Measurements from ENCODE around the gene MACROD2. TPM values are rescaled to one million over a fixed set of nuclear protein-coding genes. Genes with fewer than 3 reads are reported as not detected.

MACROD2 gene
- total RNA-seq, 4 donors from 2014 or later, result 4.6 to 33.0 (median 8.3) TPM

DNA sequence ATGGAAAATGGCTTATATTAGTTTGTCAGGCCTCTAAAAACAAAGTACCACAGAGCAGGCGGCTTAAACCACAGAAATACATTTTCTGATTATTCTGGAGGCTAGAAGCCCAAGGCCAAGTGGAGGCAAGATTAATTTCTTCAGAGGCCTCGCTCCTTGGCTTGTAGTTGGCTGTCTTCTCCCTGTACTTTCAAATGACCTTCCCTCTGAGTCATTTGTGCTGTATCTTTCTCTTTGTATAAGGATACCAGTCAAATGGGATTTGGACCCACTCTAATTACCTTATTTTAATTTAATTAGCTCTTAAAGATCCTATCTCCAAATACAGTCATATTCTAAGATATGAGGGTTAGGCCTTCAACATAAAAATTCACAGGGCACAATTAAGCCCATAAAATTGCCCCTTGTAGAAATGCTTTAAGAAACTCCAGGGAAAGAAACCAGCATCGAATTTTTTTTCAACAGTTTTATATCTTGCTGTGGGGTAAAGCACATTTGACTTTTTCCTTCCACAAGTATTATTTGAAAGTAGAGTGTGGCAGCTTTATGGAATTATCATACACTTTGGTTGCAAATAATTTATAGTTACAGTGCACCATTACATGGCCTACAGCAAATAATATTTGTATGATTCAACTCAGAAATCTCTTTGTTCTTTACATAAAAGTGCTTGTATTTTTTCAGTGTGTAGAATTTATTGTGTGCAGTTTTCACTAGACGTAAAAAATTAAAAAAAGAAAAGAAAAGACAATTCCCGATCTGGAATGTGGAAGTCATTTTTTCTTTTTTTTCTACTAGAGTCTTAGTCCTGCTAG lies 1871.8 kb downstream of the MACROD2 start:
- in situ Hi-C loops (cut with MboI; ENCODE audit: low pct_ligation_motif_present in 1 of 4, low pct_unique_long_range_greater_than_20kb in 1 of 4, low sequenced_read_pairs in 3 of 4), result no loop called here
- no peaks in the 10 kb centered on the region for H3K9me3 ChIP-seq
- DNase-seq, result no peak
- TF ChIP-seq, protein P1, sequence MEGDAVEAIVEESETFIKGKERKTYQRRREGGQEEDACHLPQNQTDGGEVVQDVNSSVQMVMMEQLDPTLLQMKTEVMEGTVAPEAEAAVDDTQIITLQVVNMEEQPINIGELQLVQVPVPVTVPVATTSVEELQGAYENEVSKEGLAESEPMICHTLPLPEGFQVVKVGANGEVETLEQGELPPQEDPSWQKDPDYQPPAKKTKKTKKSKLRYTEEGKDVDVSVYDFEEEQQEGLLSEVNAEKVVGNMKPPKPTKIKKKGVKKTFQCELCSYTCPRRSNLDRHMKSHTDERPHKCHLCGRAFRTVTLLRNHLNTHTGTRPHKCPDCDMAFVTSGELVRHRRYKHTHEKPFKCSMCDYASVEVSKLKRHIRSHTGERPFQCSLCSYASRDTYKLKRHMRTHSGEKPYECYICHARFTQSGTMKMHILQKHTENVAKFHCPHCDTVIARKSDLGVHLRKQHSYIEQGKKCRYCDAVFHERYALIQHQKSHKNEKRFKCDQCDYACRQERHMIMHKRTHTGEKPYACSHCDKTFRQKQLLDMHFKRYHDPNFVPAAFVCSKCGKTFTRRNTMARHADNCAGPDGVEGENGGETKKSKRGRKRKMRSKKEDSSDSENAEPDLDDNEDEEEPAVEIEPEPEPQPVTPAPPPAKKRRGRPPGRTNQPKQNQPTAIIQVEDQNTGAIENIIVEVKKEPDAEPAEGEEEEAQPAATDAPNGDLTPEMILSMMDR (IDR thresholded peaks at IDR 0.05), result no peak
- TF ChIP-seq POLR2AphosphoS5 (IDR thresholded peaks at IDR 0.05) (no peak), POLR2A (IDR thresholded peaks at IDR 0.05) (no peak), EP300 (IDR thresholded peaks at IDR 0.05; ENCODE audit: low read depth) (no peak)
- H3K4me3 ChIP-seq, result no peak overlapping the region
- no peaks in the 10 kb centered on the region for H3K4me1 ChIP-seq
- H3K36me3 ChIP-seq, result no peaks in the 10 kb centered on the region
- no peak overlapping the region for H3K27ac ChIP-seq
- intact Hi-C loops (cut with DNase I; ENCODE audit: low total_unique reads), result no loop called here
- WGBS, 2 donors (ENCODE audit: low coverage in 1 of 2), result 67 to 71% methylated on average over 5 of the region's 5 CpGs
- H3K27me3 ChIP-seq, result no peaks in the 10 kb centered on the region

DNA sequence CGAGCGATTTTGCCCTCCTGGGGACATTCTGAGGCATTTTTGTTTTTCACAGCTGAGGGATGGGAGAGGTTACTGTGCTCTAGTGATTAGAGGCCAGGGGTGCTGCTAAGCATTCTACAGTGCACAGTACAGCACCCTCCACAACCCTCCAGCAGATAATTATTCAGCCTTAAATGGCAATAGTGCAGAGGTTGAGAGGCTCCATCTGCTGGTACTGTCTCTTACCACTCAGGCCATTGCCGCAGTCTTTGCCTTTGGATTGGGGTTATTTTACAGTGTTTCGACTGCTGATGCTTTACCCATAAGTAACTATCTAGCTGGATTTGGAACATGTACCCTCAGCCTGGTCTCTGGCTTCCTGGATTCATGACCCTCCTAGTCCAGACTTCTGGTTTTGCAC lies 1872.6 kb downstream of the MACROD2 start:
- H3K36me3 ChIP-seq, result no peaks in the 10 kb centered on the region
- in situ Hi-C loops (cut with MboI; ENCODE audit: low pct_ligation_motif_present in 1 of 4, low pct_unique_long_range_greater_than_20kb in 1 of 4, low sequenced_read_pairs in 3 of 4), result no loop called here
- 63 to 82% methylated on average over 2 to 4 of the region's 4 CpGs for WGBS, 2 donors (ENCODE audit: low coverage in 1 of 2)
- intact Hi-C loops (cut with DNase I; ENCODE audit: low total_unique reads), result no loop called here
- no peak overlapping the region for H3K27ac ChIP-seq
- no peaks in the 10 kb centered on the region for H3K4me1 ChIP-seq
- H3K4me3 ChIP-seq, result no peak overlapping the region
- H3K9me3 ChIP-seq, result no peaks in the 10 kb centered on the region
- no peaks in the 10 kb centered on the region for H3K27me3 ChIP-seq
- TF ChIP-seq, protein P1 (IDR thresholded peaks at IDR 0.05), result no peak
- TF ChIP-seq POLR2AphosphoS5 (IDR thresholded peaks at IDR 0.05) (no peak), POLR2A (IDR thresholded peaks at IDR 0.05) (no peak), EP300 (IDR thresholded peaks at IDR 0.05; ENCODE audit: low read depth) (no peak)
- no peak for DNase-seq

GRCh38 chr20:15875446-15875845 lies 1880.1 kb downstream of the MACROD2 start:
- 59 to 76% methylated on average over 3 of the region's 3 CpGs for WGBS, 2 donors (ENCODE audit: low coverage in 1 of 2)
- intact Hi-C loops (cut with DNase I; ENCODE audit: low total_unique reads), result no loop called here
- H3K36me3 ChIP-seq, result no peaks in the 10 kb centered on the region
- no peak overlapping the region for H3K27ac ChIP-seq
- no peaks in the 10 kb centered on the region for H3K4me1 ChIP-seq
- TF ChIP-seq, protein P1 (IDR thresholded peaks at IDR 0.05), result no peak
- TF ChIP-seq EP300 (IDR thresholded peaks at IDR 0.05; ENCODE audit: low read depth), result no peak
- TF ChIP-seq POLR2A (IDR thresholded peaks at IDR 0.05), result no peak
- TF ChIP-seq POLR2AphosphoS5 (IDR thresholded peaks at IDR 0.05), result no peak
- no peaks in the 10 kb centered on the region for H3K27me3 ChIP-seq
- no peak for DNase-seq
- in situ Hi-C loops (cut with MboI; ENCODE audit: low pct_ligation_motif_present in 1 of 4, low pct_unique_long_range_greater_than_20kb in 1 of 4, low sequenced_read_pairs in 3 of 4), result no loop called here
- no peak overlapping the region for H3K4me3 ChIP-seq
- no peaks in the 10 kb centered on the region for H3K9me3 ChIP-seq

GRCh38 chr20:15882553-15882952 lies 1887.2 kb downstream of the MACROD2 start:
- 78 to 94% methylated on average over 3 to 4 of the region's 4 CpGs for WGBS, 2 donors (ENCODE audit: low coverage in 1 of 2)
- intact Hi-C loops (cut with DNase I; ENCODE audit: low total_unique reads) (no loop called here), in situ Hi-C loops (cut with MboI; ENCODE audit: low pct_ligation_motif_present in 1 of 4, low pct_unique_long_range_greater_than_20kb in 1 of 4, low sequenced_read_pairs in 3 of 4) (no loop called here)
- H3K9me3 ChIP-seq, result peaks cover 0 to 4% of the 10 kb centered on the region in 2 donors
- no peaks in the 10 kb centered on the region for H3K27me3 ChIP-seq
- TF ChIP-seq POLR2A (IDR thresholded peaks at IDR 0.05) (no peak), POLR2AphosphoS5 (IDR thresholded peaks at IDR 0.05) (no peak), EP300 (IDR thresholded peaks at IDR 0.05; ENCODE audit: low read depth) (no peak)
- TF ChIP-seq, protein P1 (IDR thresholded peaks at IDR 0.05), result no peak
- no peaks in the 10 kb centered on the region for H3K4me1 ChIP-seq
- H3K36me3 ChIP-seq, result no peaks in the 10 kb centered on the region
- no peak for DNase-seq
- no peak overlapping the region for H3K27ac ChIP-seq
- H3K4me3 ChIP-seq, result no peak overlapping the region
